ENCODE measurements around the gene IFI6. TPM values are rescaled to one million over a fixed set of nuclear protein-coding genes. Genes with fewer than 3 reads are reported as not detected.

Gene IFI6
- total RNA-seq, 1 experiment from 2014 or later: 14.8 TPM

- H3K4me1 ChIP-seq (ENCODE audit: control insufficient read depth in 1 of 2, insufficient read depth in 2 of 2, low read length in 2 of 2): no peaks in the 10 kb centered on the region
- H3K79me2 ChIP-seq (ENCODE audit: insufficient read depth, low read length): no peaks in the 10 kb centered on the region
- RAD21 ChIA-PET (ENCODE audit: low non-redundant PET in 1 of 2, low total read pairs in 2 of 2, uncharacterized antibody in 2 of 2, unreplicated experiment in 2 of 2): no interaction called here
- H3K27me3 ChIP-seq (ENCODE audit: insufficient read depth, low read length): no peaks in the 10 kb centered on the region
- BruUV-seq (replicated peaks): no TSS peak
- H3K36me3 ChIP-seq (ENCODE audit: control insufficient read depth in 1 of 2, insufficient read depth in 2 of 2, low read length in 2 of 2): no peaks in the 10 kb centered on the region
- H3K9ac ChIP-seq (ENCODE audit: low read length): no peak overlapping the region
- TF ChIP-seq, protein P1, sequence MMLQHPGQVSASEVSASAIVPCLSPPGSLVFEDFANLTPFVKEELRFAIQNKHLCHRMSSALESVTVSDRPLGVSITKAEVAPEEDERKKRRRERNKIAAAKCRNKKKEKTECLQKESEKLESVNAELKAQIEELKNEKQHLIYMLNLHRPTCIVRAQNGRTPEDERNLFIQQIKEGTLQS (IDR thresholded peaks at IDR 0.05): no peak
- TF ChIP-seq EZH2 (IDR thresholded peaks at IDR 0.05) (no peak), SIN3A (IDR thresholded peaks at IDR 0.05; ENCODE audit: low read depth) (no peak), MAX (IDR thresholded peaks at IDR 0.05) (no peak), TCF7L2 (IDR thresholded peaks at IDR 0.05; ENCODE audit: borderline replicate concordance, extremely low read depth, insufficient read depth, insufficient read length) (no peak), POLR2AphosphoS5 (IDR thresholded peaks at IDR 0.05; ENCODE audit: low read depth, low read length) (no peak), REST (IDR thresholded peaks at IDR 0.05; ENCODE audit: low read depth) (no peak), ZFX (IDR thresholded peaks at IDR 0.05) (no peak), CBX3 (IDR thresholded peaks at IDR 0.05; ENCODE audit: low read depth) (no peak), POLR2A (IDR thresholded peaks at IDR 0.05; ENCODE audit: borderline replicate concordance, extremely low read depth, insufficient read depth, insufficient read length) (no peak), ELF1 (IDR thresholded peaks at IDR 0.05; ENCODE audit: borderline replicate concordance, low read depth) (no peak), EZH2phosphoT487 (IDR thresholded peaks at IDR 0.05; ENCODE audit: borderline replicate concordance) (no peak), YY1 (IDR thresholded peaks at IDR 0.05; ENCODE audit: extremely low read depth, insufficient replicate concordance, low read depth, low read length) (no peak)
- intact Hi-C loops (cut with micrococcal nuclease): no loop called here
- H4K20me1 ChIP-seq (ENCODE audit: insufficient read depth): no peaks in the 10 kb centered on the region
- CTCF ChIA-PET: no interaction called here
- no peaks in the 10 kb centered on the region for H3K9me2 ChIP-seq (ENCODE audit: insufficient read depth)
- H3K4me2 ChIP-seq (ENCODE audit: low read length): no peak overlapping the region
- no peak overlapping the region for H2AFZ ChIP-seq (ENCODE audit: low read depth, low read length, poor library complexity, severe bottlenecking)
- no peak for DNase-seq (ENCODE audit: low read depth, low spot score)
- no peak overlapping the region for H3K4me3 ChIP-seq (replicated peaks in 1 of 2; ENCODE audit: low read depth in 1 of 2, low read length in 2 of 2)
- ATAC-seq: no peak
- no peaks in the 10 kb centered on the region for H3K9me3 ChIP-seq (ENCODE audit: control insufficient read depth in 1 of 2, insufficient read depth in 1 of 2, low read depth in 1 of 2, low read length in 2 of 2)
- H3K27ac ChIP-seq (ENCODE audit: low read depth, low read length): no peak overlapping the region
- POLR2A ChIA-PET: no interaction called here
Observed at GRCh38 chr1:27710574-27710973, 38.6 kb upstream of the IFI6 start.

Measured in HCT116 (cell line).